Esophagus squamous epithelium (tissue), 5 donors: Measurements from ENCODE around the gene FANCE. TPM values are rescaled to one million over a fixed set of nuclear protein-coding genes. Genes with fewer than 3 reads are reported as not detected.

Experiments
- DNase-seq: peaks from one replicate; lab custom pipeline; 2025; lab: John Stamatoyannopoulos, UW
- H3K27ac ChIP-seq, 4 donors: fragments of 200-600 bp; sonication (generic); one replicate each; pipeline ENCODE4 v1.5.1; 2016 to 2019; ENCODE audit warnings: mild to moderate bottlenecking in 1 of 4
- H3K27me3 ChIP-seq, 4 donors: fragments of 200-600 bp; sonication (generic); 1 replicate in 3 of 4; 2 replicates in 1 of 4; pipeline versions ENCODE4 v1.5.1 to v1.6.0; 2017 to 2021; ENCODE audit warnings: antibody characterized with exemption in 1 of 4
- H3K36me3 ChIP-seq, 3 donors: fragments of 200-600 bp; sonication (generic); one replicate each; pipeline ENCODE4 v1.5.1; 2016 to 2019
- H3K4me1 ChIP-seq, 3 donors: fragments of 200-600 bp; sonication (generic); one replicate each; pipeline ENCODE4 v1.5.1; 2017 to 2019
- H3K4me3 ChIP-seq, 4 donors: fragments of 200-600 bp; sonication (generic); 1 replicate in 3 of 4; 2 replicates in 1 of 4; pipeline ENCODE4 v1.5.1; 2016 to 2019; ENCODE audit warnings: mild to moderate bottlenecking in 2 of 4, moderate library complexity in 1 of 4
- H3K9me3 ChIP-seq, 3 donors: fragments of 200-600 bp; sonication (generic); one replicate each; pipeline ENCODE4 v1.5.1; 2016 to 2019
- CTCF ChIP-seq, 6 experiments: fragments of 450-650 bp in 4 of 6; fragments of 200-600 bp in 2 of 6; sonication (generic) in 2 of 6; IDR thresholded peaks; one replicate each; pipeline ENCODE4 v1.5.1; 2016 to 2019; ENCODE audit warnings: antibody characterized with exemption in 6 of 6, mild to moderate bottlenecking in 4 of 6, moderate library complexity in 4 of 6
- POLR2A ChIP-seq, 4 donors: fragments of 450-650 bp; IDR thresholded peaks; one replicate each; pipeline ENCODE4 v1.6.1; 2017; ENCODE audit warnings: antibody characterized with exemption in 4 of 4, mild to moderate bottlenecking in 4 of 4, moderate library complexity in 3 of 4
- WGBS, 2 donors: methylation state at CpG; one replicate each; pipeline ENCODE4 v1.1.5; 2018; 5-methylcytosine and 5-hydroxymethylcytosine counted together
- intact Hi-C: fragments of 100-400 bp; cut with DNase I; formaldehyde crosslinking; loops from one replicate; pipeline ENCODE4 v1.15.0; 2022
- total RNA-seq, 4 donors: library from RNA; depleted of rRNA; stranded (reverse); fragments of >200 nt; gene quantifications; one replicate each; pipeline ENCODE4 v1.1.0, GENCODE V29; 2016
- donor health status: DM: yes; HTN: yes; CAD: no.

FANCE gene
- total RNA-seq, 4 donors from 2014 or later = 6.9 to 15.5 (median 8.0) TPM

DNA sequence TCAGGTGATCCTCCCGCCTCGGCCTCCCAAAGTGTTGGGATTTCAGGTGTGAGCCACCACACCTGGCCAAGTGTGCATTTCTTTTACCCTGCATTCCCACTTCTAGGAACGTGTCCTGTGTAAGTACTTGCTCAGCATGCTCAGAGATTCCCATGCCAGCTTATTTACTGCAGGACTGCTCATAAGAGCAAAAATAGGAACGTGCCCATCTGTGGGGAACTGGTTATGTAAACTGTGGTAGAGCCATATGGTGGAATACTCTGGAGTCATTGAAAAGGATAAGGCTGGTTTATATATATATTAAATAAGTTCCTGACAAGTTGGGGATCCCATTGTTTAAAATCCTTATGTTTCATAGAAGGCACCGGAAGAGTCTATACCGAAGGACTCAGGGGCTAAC is 38.2 kb upstream of the FANCE start:
- no peaks in the 10 kb centered on the region for H3K27me3 ChIP-seq

GRCh38 chr6:35415065-35415891 is 36.9 kb upstream of the FANCE start:
- DNase-seq = no peak
- TF ChIP-seq CTCF (IDR thresholded peaks at IDR 0.05) (peak in 5 of 6 experiments; percentile 51 to 87 (median 70)), POLR2A (IDR thresholded peaks at IDR 0.05) (no peak)
- intact Hi-C loops = loop anchor here (10.0 kb wide), 1 partner anchor 70 kb away; the partner anchor contains the start of gene PPARD
- Histone ChIP-seq H3K4me1 (peaks cover 4 to 44% (median 8%) of the 10 kb centered on the region in 3 donors), H3K36me3 (peaks cover 0 to 94% (median 7%) of the 10 kb centered on the region in 3 donors), H3K27me3 (no peaks in the 10 kb centered on the region), H3K4me3 (no peak overlapping the region), H3K9me3 (no peaks in the 10 kb centered on the region), H3K27ac (no peak overlapping the region)
- WGBS, 2 donors = 46 to 74% methylated on average over 4 to 7 of the region's 7 CpGs

More for the DNA sequence above, 38.2 kb upstream of the FANCE start:
- Histone ChIP-seq H3K4me1 (peaks cover 4 to 36% (median 8%) of the 10 kb centered on the region in 3 donors), H3K9me3 (no peaks in the 10 kb centered on the region), H3K4me3 (no peak overlapping the region), H3K36me3 (peaks cover 0 to 83% (median 7%) of the 10 kb centered on the region in 3 donors), H3K27ac (no peak overlapping the region)
- intact Hi-C loops = loop anchor here (10.0 kb wide), 1 partner anchor 69 kb away; the partner anchor contains the start of gene PPARD
- WGBS, 2 donors = 85 to 93% methylated on average over 5 to 6 of the region's 6 CpGs
- DNase-seq = no peak
- TF ChIP-seq POLR2A (IDR thresholded peaks at IDR 0.05) (no peak), CTCF (IDR thresholded peaks at IDR 0.05) (no peak)

DNA sequence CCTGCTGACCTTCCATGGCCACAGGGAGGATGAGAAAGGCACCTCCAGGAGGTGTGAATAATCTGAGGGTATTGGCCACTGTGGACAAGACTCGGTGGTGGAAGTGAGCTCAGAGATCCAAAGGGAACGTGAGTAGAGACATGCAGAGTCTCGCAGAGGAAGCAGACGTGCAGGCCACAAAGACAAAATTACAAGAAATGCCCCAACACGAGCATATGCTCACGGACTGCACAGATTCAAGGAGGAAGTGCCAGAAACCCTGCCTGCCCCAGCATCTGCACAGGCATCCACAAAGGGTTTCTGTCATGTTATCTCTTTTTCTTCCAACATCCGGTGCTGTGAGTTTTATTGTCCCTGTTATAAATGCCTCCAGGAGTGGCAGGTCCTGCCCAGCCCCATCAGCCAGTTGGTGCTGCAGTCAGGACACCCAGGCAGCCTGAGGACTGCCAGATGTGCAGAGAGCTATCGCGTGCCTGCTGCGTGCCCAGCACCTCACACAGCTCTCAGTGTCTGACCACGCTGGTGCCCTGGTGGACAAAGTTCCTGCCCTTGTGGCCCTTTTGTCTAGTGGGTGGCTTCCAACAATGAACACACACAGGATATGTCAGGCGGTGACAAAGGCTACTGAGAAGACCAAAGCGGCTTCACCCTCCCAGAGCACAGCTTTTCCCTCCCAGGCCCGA is 34.0 kb upstream of the FANCE start:
- Histone ChIP-seq H3K36me3 (peaks cover 0 to 93% (median 10%) of the 10 kb centered on the region in 3 donors), H3K4me3 (no peak overlapping the region), H3K27me3 (no peaks in the 10 kb centered on the region), H3K27ac (no peak overlapping the region), H3K4me1 (peaks cover 4 to 26% (median 5%) of the 10 kb centered on the region in 3 donors), H3K9me3 (no peaks in the 10 kb centered on the region)
- TF ChIP-seq POLR2A (IDR thresholded peaks at IDR 0.05) (no peak), CTCF (IDR thresholded peaks at IDR 0.05) (no peak)
- intact Hi-C loops = loop anchor here (10.0 kb wide), 1 partner anchor 73 kb away; the partner anchor contains the start of gene PPARD
- WGBS, 2 donors = 64 to 74% methylated on average over 10 of the region's 14 CpGs
- DNase-seq = no peak

DNA sequence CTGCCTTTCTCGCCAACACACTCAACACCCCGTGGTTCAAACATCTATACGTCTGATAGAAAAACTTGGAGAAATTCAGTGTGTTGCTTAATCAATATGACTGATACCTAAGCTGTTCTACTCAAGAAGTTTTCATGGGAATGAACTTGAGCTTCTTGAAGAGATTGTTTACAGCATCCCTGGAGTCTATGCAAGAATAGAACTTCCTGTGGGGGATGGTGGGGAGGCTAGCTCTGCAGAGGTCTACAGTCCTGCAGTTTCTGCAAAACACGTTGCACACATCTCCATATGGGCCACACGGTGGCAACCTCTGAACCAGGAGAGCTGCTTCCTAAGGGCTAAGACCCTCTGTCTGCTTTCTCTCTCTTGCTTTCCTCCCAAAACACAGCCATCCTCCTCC is 32.7 kb upstream of the FANCE start:
- 66 to 68% methylated on average over 5 of the region's 5 CpGs for WGBS, 2 donors
- intact Hi-C loops = loop anchor here (10.0 kb wide), 1 partner anchor 75 kb away; the partner anchor contains the start of gene PPARD

More for the DNA sequence above, 32.7 kb upstream of the FANCE start:
- H3K4me1 ChIP-seq = peaks cover 4 to 26% (median 5%) of the 10 kb centered on the region in 3 donors
- H3K36me3 ChIP-seq = peaks cover 6 to 93% (median 18%) of the 10 kb centered on the region in 3 donors
- no peak overlapping the region for H3K4me3 ChIP-seq
- DNase-seq = no peak
- no peaks in the 10 kb centered on the region for H3K27me3 ChIP-seq
- TF ChIP-seq POLR2A (IDR thresholded peaks at IDR 0.05) = no peak
- TF ChIP-seq CTCF (IDR thresholded peaks at IDR 0.05) = peak in 1 of 6 experiments; percentile 6
- H3K27ac ChIP-seq = no peak overlapping the region
- no peaks in the 10 kb centered on the region for H3K9me3 ChIP-seq
